ACHN (cell line): ENCODE measurements around the gene ZFYVE28.
A peak's percentile ranks its signal among the peaks of the same experiment; 100 is the strongest.

ENCODE experiments used
- DNase-seq: peaks from one replicate; pipeline ENCODE4 v3.0.0-alpha.2; 2015
- in situ Hi-C: cut with HindIII; loops from 2 replicates; pipeline ENCODE4 v1.10.0; 2017; ENCODE audit warnings: low sequenced_read_pairs, low pct_ligation_motif_present, low pct_unique_long_range_greater_than_20kb

Gene ZFYVE28

GRCh38 chr4:2449051-2449450 is 30.6 kb upstream of the ZFYVE28 start:
- in situ Hi-C loops: no loop called here
- DNase-seq: no peak

DNA sequence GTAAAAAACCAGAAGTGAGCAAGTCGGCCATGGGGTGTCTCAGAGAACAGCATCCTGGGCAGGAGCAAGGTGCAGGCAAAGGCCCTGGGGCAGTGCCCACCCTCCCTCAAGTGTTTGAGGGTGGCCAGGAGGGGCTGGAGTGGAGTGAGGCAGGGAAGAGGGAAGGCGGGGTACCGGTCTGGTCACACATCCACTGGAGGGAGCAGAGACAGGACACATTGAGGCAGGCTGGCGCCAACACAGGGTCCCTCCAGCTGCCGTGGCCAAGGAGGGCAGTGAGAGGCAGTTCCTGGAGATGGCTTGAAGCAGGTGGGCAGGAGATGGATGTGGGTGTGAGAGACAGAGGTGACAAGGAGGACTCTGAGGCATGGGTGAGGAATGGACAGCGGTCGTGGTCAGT is 30.1 kb upstream of the ZFYVE28 start:
- no peak for DNase-seq
- in situ Hi-C loops: no loop called here

GRCh38 chr4:2446656-2447564 is 28.5 kb upstream of the ZFYVE28 start:
- in situ Hi-C loops: no loop called here
- DNase-seq: no peak

DNA sequence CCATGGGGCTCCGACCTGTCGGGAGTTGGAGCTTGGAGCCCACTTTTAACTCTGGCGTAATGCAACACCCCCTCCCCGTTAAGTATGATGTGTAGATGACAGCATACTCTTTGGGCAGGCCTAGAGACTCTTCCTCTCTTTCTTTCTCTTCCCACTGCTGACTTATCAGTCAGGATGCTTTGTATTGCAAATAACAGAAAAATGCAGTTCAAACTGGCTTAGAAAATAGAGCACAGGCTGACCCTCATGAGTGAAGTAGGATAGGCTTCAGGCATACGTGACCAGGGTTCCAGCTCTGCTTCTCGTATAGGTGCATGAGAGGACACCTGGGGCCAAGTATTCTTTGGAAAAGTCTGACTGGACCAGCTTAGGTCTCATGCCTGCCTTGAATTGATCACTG is 27.1 kb upstream of the ZFYVE28 start:
- in situ Hi-C loops: no loop called here
- DNase-seq: no peak

GRCh38 chr4:2445130-2445529 is 26.7 kb upstream of the ZFYVE28 start:
- in situ Hi-C loops: no loop called here
- DNase-seq: no peak

GRCh38 chr4:2443956-2444740 is 25.7 kb upstream of the ZFYVE28 start:
- in situ Hi-C loops: no loop called here

GRCh38 chr4:2443061-2443730 is 24.8 kb upstream of the ZFYVE28 start:
- in situ Hi-C loops: no loop called here
- DNase-seq: no peak

More at GRCh38 chr4:2443956-2444740, 25.7 kb upstream of the ZFYVE28 start:
- no peak for DNase-seq

- no peak for DNase-seq
- in situ Hi-C loops: no loop called here
Measured at GRCh38 chr4:2442175-2442993, 23.9 kb upstream of the ZFYVE28 start.

DNA sequence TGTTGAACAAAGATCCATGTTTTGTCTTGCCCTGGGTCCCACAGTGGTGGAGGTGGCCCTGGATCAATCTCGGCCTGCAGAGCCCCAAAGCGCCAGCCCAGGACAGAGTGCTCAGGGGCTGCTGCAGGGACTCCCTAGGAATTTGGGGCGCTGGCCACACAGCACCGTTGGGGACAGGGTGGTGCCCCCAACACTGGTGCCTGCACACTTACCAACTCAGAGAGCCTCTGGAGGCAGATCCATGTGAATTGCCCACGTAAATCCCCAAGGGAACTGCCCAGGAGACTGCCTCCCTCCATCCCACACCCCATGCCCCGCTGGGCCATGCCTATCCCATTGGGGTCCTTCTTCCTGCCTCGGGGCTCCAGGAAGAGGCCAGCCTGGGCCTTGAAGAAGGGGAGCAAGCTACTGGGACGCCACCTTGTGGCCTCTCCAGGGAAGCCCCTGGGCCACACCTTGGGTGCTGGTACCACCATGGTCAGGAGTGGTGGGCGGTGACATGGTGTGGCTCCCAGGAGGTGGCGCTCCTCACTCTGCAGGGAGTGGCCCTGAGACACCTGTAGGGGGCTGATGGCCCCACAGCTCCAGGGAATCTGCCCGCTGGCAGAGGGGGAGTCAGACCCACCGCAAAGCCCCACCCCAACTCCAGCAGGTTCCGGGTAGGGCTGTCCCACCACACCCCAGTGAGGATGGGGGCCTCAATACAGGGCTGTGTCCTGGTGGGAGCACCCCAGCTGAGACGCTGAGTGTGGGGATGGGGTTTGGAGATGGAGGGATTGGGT is 23.1 kb upstream of the ZFYVE28 start:
- DNase-seq: peak; percentile 72
- in situ Hi-C loops: no loop called here

- DNase-seq: no peak
- in situ Hi-C loops: no loop called here
Measured at GRCh38 chr4:2438822-2439718, 20.6 kb upstream of the ZFYVE28 start.

DNA sequence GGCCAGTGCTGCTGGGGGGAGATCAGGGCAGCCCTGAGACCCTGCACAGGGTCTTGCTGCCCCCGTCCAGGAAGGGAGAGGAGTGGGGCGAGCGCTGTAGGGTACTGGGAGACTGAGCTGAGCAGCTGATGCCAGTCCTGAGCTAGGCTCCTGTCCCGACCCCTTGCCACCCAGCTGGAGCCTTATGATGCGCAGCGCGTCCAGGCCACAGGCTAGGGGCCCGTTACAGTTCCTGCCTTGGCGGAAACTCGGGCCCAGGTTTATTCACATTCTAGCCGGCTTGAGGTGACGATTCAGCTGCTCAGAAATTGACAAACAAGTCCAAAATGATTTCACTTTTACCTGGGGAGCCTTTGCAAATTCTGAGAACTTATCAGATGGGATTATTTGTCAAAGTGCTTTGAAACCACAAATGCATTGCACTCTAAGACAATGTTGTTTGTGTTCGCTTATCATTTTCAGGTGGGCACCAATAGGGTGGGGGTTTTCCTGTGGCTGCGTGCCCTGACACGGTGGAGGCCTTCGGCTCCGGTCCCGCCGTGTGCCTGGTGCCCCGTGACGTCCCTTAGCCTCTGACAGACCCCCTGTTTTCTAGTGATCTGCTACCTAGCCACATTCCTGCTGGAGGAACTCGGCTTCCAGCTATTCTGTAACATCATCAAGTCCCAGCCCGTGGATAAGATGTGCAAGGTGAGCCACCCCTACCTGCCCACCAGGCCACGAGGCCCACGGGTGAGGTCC is 19.2 kb upstream of the ZFYVE28 start:
- in situ Hi-C loops: no loop called here
- no peak for DNase-seq

DNA sequence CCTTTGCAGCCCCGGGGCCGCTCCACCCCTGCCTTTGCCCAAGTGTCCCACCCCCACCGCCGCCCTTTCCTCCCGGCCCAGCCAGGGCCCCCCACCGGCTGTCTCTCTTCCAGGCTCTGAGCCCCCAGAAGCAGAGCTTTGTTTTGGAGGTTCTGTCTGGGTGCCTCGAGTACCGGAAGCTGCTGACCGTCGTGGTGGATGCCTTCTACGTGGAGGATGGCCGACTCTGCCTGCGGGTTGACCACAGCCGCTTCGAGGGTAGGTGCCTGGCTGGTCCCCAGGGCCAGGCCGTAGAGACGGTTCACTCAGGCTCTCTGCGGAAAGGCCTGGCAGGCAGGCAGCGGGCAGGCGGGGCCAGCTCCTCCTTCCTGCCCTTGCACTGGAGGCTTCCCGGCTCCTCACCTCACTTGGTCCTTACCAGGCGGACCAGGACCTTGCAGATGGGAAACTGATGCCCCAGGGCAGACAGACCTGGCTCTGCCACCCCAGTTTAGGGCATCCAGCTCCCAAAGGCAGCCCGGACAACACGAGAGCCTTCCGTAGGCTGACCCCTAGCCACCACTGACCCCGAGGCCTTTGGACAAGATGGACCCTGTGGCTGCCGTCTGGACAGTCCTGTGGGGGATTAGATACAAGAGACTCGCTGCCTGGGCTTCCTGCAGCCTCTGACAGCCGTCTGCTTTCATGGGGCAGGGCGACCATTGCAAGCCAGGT is 18.5 kb upstream of the ZFYVE28 start:
- no peak for DNase-seq
- in situ Hi-C loops: no loop called here

DNA sequence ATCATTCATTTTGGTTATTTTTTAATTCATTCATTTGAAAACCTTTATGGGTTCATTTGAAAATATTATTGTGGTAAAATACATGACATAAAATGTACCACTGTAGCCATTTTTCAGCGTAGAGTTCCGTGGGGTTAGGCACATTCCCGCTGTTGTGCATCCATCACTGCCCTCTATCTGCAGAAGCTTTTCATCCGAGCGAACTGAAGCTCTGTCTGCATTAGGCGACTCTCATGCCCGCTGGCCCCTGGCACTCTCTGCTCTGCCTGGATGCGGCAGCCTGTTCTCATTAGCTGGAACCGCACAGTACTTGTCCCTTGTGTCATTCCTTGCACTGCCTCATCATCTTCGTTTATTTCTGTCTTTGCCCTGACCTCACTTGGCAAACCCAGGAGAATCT is 17.9 kb upstream of the ZFYVE28 start:
- DNase-seq: no peak
- in situ Hi-C loops: no loop called here

DNA sequence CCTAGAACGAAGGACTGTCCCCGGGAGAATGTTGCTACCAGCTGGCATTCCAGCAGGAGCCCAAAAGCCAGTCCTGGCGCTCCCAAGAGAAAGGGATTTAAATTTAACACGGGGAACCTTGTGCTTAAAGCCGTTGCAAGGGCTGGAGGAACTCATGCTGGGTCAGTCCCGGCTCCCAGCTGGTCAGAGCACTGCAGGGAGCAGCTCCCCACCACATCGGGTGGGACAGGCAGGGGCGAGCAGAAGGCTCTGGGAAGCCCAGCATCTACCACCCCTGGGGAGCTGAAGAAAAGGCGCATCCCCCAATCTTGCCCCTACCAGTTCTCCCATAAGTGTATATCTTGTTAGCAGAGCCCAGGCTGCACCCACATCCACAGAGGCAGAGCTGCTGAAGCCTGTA is 16.0 kb upstream of the ZFYVE28 start:
- no peak for DNase-seq
- in situ Hi-C loops: no loop called here

DNA sequence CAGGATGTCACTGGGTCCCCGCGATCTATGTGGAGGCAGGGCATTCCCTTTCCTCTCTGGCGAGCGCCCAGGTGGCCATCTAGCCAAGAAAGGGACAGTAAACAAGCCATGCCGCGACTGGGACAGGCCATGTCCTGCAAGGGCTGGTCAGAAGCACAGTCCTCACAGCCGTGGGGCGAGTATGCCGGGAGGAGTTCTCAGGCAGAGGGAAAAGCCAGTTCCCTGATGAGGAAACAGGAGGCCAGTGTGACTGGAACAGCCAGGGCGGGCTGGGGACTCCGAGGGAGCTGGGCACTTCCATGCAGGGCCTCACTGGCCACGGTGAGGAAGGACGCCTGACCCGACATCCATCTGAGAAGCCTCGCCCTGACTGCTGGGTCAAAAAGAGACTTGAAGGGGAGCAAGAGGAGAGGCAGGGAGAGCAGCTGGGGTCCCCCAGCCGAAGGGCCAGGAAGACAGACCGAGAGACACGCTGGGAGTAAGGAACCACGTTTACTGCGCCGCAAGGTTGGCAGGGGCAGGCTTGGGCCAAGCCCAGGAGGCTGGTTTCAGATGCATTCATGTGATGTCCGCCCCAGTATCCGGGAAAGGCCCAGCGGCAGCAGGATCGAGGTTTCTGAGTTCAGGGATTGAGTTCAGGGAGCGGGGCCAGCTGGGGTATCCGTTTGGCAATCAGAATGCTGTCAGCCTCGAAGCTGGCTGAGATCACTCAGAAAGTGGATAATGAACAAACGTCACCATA is 15.3 kb upstream of the ZFYVE28 start:
- in situ Hi-C loops: no loop called here
- DNase-seq: no peak
